Kidney (tissue), 14 donors: ENCODE measurements around the gene PLXNA1. TPM values are rescaled to one million over a fixed set of nuclear protein-coding genes. Genes with fewer than 3 reads are reported as not detected.

Experiments
- DNase-seq, 5 donors: peaks; one replicate each; pipeline ENCODE4 v3.0.0-alpha.2; 2013 to 2020
- FAIRE-seq: peaks from 2 replicates; lab custom pipeline; 2012; peaks lifted over from hg19 to GRCh38; lab: Jason Lieb, UNC
- H3K27ac ChIP-seq, 2 donors: one replicate each; pipeline ENCODE4 v1.7.0; 2013; ENCODE audit warnings: low read depth in 2 of 2, low read length in 2 of 2, inconsistent platforms in 1 of 2
- H3K27me3 ChIP-seq: one replicate; pipeline ENCODE4 v1.7.1; 2013; ENCODE audit warnings: low read length, inconsistent platforms; ENCODE audit not compliant: control insufficient read depth, insufficient read depth
- H3K36me3 ChIP-seq, 3 donors: one replicate each; pipeline versions ENCODE4 v1.7.0 to v1.7.1; 2013; ENCODE audit warnings: low read length in 3 of 3, control low read depth in 1 of 3, inconsistent platforms in 1 of 3; ENCODE audit not compliant: insufficient read depth in 3 of 3, control insufficient read depth in 2 of 3
- H3K4me1 ChIP-seq, 3 donors: one replicate each; pipeline versions ENCODE4 v1.7.0 to v1.7.1; 2013; ENCODE audit warnings: low read length in 3 of 3, inconsistent platforms in 1 of 3, low read depth in 1 of 3; ENCODE audit not compliant: control insufficient read depth in 2 of 3, insufficient read depth in 2 of 3
- H3K4me3 ChIP-seq, 3 donors: one replicate each; pipeline versions ENCODE4 v1.7.0 to v1.8.1; 2013; ENCODE audit warnings: low read length in 3 of 3, control low read depth in 1 of 3, inconsistent platforms in 1 of 3
- H3K9ac ChIP-seq, 3 donors: one replicate each; pipeline versions ENCODE4 v1.7.0 to v1.7.1; 2013; ENCODE audit warnings: low read length in 3 of 3, control low read depth in 1 of 3, inconsistent platforms in 1 of 3
- H3K9me3 ChIP-seq, 3 donors: one replicate each; pipeline versions ENCODE4 v1.7.0 to v1.7.1; 2013; ENCODE audit warnings: low read length in 3 of 3, control low read depth in 1 of 3, inconsistent platforms in 1 of 3; ENCODE audit not compliant: control insufficient read depth in 2 of 3, insufficient read depth in 1 of 3
- CTCF ChIP-seq: IDR thresholded peaks from 3 replicates; pipeline ENCODE4 v1.5.1; 2012; ENCODE audit warnings: mild to moderate bottlenecking, moderate library complexity, borderline replicate concordance; ENCODE audit not compliant: insufficient read depth; ENCODE audit errors: extremely low read depth
- intact Hi-C: fragments of 100-400 bp; cut with DNase I; formaldehyde crosslinking; loops from one replicate; pipeline ENCODE4 v1.11.1; 2022
- polyA plus RNA-seq: library from polyadenylated mRNA; stranded (reverse); fragments of 350-450 nt; fragmentation: Illumina TruSeq; extraction: RNeasy Lipid Tissue Mini Kit (QIAGEN cat#74804); gene quantifications from one replicate; pipeline ENCODE4 v1.2.3, GENCODE V29; 2014; ENCODE audit warnings: low read depth, low replicate concordance; ENCODE audit not compliant: insufficient read depth
- total RNA-seq: library from RNA; stranded (reverse); fragmentation: NEBNext Ultra II Directional; extraction: Animal tissue kit (Norgen Biotek cat#: 25700); gene quantifications from one replicate; pipeline ENCODE4 v1.2.1, GENCODE V29; 2021
- donor health status: control.
- donor health status: control.
- donor health status: control.
- donor health status: control.
- donor health status: control.
- donor health status: DM: yes; HTN: yes; CAD: no.
- donor health status: Normal renal cell carcinoma (clear cell type).

Gene PLXNA1
- total and polyA plus RNA-seq, 2 donors from 2014 or later = 5.3 to 29.0 TPM

- intact Hi-C loops = no loop called here
- H3K4me1 ChIP-seq = peaks cover 0 to 11% (median 8%) of the 10 kb centered on the region in 3 donors
- no peak for FAIRE-seq
- peak in 1 of 5 donors; percentile 60 for DNase-seq
- no peak overlapping the region for H3K9ac ChIP-seq
- H3K36me3 ChIP-seq = no peaks in the 10 kb centered on the region
- no peak for TF ChIP-seq CTCF
- no peak overlapping the region for H3K4me3 ChIP-seq
- no peaks in the 10 kb centered on the region for H3K9me3 ChIP-seq
- no peaks in the 10 kb centered on the region for H3K27me3 ChIP-seq
- no peak overlapping the region for H3K27ac ChIP-seq
These were observed 48.9 kb downstream of the PLXNA1 start for GRCh38 chr3:127031845-127032244.

GRCh38 chr3:127032296-127032990, 49.5 kb downstream of the PLXNA1 start:
- no peaks in the 10 kb centered on the region for H3K27me3 ChIP-seq
- H3K9ac ChIP-seq = no peak overlapping the region
- peaks cover 0 to 11% (median 8%) of the 10 kb centered on the region in 3 donors for H3K4me1 ChIP-seq
- no peak for TF ChIP-seq CTCF
- intact Hi-C loops = no loop called here
- H3K27ac ChIP-seq = no peak overlapping the region
- H3K36me3 ChIP-seq = no peaks in the 10 kb centered on the region
- DNase-seq = peak in 1 of 5 donors; percentile 63
- no peaks in the 10 kb centered on the region for H3K9me3 ChIP-seq
- no peak overlapping the region for H3K4me3 ChIP-seq
- no peak for FAIRE-seq

Other genes with a start within 250 kb of the PLXNA1 start
- gene PRR23E, start 210.0 kb downstream of the PLXNA1 start, total RNA-seq = not detected
- gene PRR23E, start 210.0 kb downstream of the PLXNA1 start, polyA plus RNA-seq = not detected